Gastrocnemius medialis (tissue), 4 donors: Measurements from ENCODE around the gene TRAM2. TPM values are rescaled to one million over a fixed set of nuclear protein-coding genes. Genes with fewer than 3 reads are reported as not detected.

ENCODE experiments used
- ATAC-seq, 2 donors: fragments of 150-250 bp; one replicate each; pipeline ENCODE4 v1.9.1; 2016
- DNase-seq, 2 donors: peaks; one replicate each; pipeline ENCODE4 v3.0.0-alpha.2; 2019
- H3K27ac ChIP-seq, 4 donors: fragments of 200-600 bp; sonication (generic); 1 replicate in 1 of 4; 2 replicates in 3 of 4; pipeline ENCODE4 v1.5.1; 2016 to 2018; ENCODE audit warnings: mild to moderate bottlenecking in 2 of 4, moderate library complexity in 1 of 4
- H3K27me3 ChIP-seq, 3 donors: fragments of 200-600 bp; sonication (generic) in 2 of 3; 1 replicate in 1 of 3; 2 replicates in 2 of 3; pipeline versions ENCODE4 v1.5.1 to v1.6.0; 2016 to 2019; ENCODE audit warnings: mild to moderate bottlenecking in 1 of 3, moderate library complexity in 1 of 3
- H3K36me3 ChIP-seq, 2 donors: fragments of 200-600 bp; sonication (generic) in 1 of 2; one replicate each; pipeline ENCODE4 v1.5.1; 2017 to 2018
- H3K4me1 ChIP-seq, 2 donors: fragments of 200-600 bp; sonication (generic) in 1 of 2; one replicate each; pipeline ENCODE4 v1.5.1; 2016 to 2017; ENCODE audit warnings: mild to moderate bottlenecking in 2 of 2
- H3K4me3 ChIP-seq, 4 donors: fragments of 200-600 bp; sonication (generic) in 3 of 4; 1 replicate in 1 of 4; 2 replicates in 3 of 4; pipeline ENCODE4 v1.5.1; 2016 to 2019; ENCODE audit warnings: mild to moderate bottlenecking in 2 of 4
- H3K9me3 ChIP-seq, 3 donors: fragments of 200-600 bp; sonication (generic) in 2 of 3; 1 replicate in 1 of 3; 2 replicates in 2 of 3; pipeline ENCODE4 v1.5.1; 2016 to 2019
- CTCF ChIP-seq, 5 experiments: fragments of 450-650 bp in 3 of 5; fragments of 200-600 bp in 2 of 5; sonication (generic) in 2 of 5; IDR thresholded peaks in 4 of 5; conservative IDR thresholded peaks in 1 of 5; 1 replicate in 4 of 5; 2 replicates in 1 of 5; pipeline ENCODE4 v1.5.1; 2016 to 2019; ENCODE audit warnings: antibody characterized with exemption in 5 of 5, mild to moderate bottlenecking in 3 of 5, moderate library complexity in 3 of 5
- POLR2A ChIP-seq, 2 donors: fragments of 450-650 bp; IDR thresholded peaks; one replicate each; pipeline ENCODE4 v1.6.1; 2017; ENCODE audit warnings: antibody characterized with exemption in 2 of 2, mild to moderate bottlenecking in 2 of 2, moderate library complexity in 2 of 2
- in situ Hi-C, 4 donors: fragments of 200-750 bp; cut with MboI; loops; one replicate each; pipeline versions ENCODE4 v1.15.0 to v1.8.0; 2017; ENCODE audit warnings: low sequenced_read_pairs in 4 of 4
- intact Hi-C: fragments of 100-400 bp; cut with DNase I; formaldehyde crosslinking; loops from one replicate; pipeline ENCODE4 v1.15.1; 2023; ENCODE audit warnings: low total_unique reads
- total RNA-seq, 4 donors: library from RNA; depleted of rRNA; stranded (reverse); fragments of >200 nt; gene quantifications; one replicate each; pipeline versions ENCODE4 v1.1.0 to v1.2.3, GENCODE V29; 2016

TRAM2 gene
- total RNA-seq, 4 donors from 2014 or later = 2.4 to 4.5 (median 3.6) TPM

- no peak for DNase-seq
- Histone ChIP-seq H3K27ac (no peak overlapping the region), H3K9me3 (no peaks in the 10 kb centered on the region), H3K27me3 (no peaks in the 10 kb centered on the region), H3K4me1 (peaks cover 24 to 31% of the 10 kb centered on the region in 2 donors), H3K4me3 (no peak overlapping the region), H3K36me3 (no peaks in the 10 kb centered on the region)
- ATAC-seq = no peak
- TF ChIP-seq CTCF (IDR thresholded peaks at IDR 0.05 in 4 of 5, conservative IDR thresholded peaks at IDR 0.05 in 1 of 5) (no peak), POLR2A (IDR thresholded peaks at IDR 0.05) (no peak)
- intact Hi-C loops (no loop called here), in situ Hi-C loops (loop anchor here (5.0 to 25.0 kb wide), 3 partner anchors 74 to 91 kb away; partner anchors contain the start of genes EFHC1 (in 1 of the 4) and TRAM2 (in 1 of the 4))
These were observed 80.2 kb downstream of the TRAM2 start for GRCh38 chr6:52496631-52497030.

GRCh38 chr6:52495922-52496321 is 80.9 kb downstream of the TRAM2 start:
- intact Hi-C loops = no loop called here
- no peaks in the 10 kb centered on the region for H3K27me3 ChIP-seq
- TF ChIP-seq POLR2A (IDR thresholded peaks at IDR 0.05) (no peak), CTCF (IDR thresholded peaks at IDR 0.05 in 4 of 5, conservative IDR thresholded peaks at IDR 0.05 in 1 of 5) (no peak)
- no peak for ATAC-seq
- DNase-seq = no peak
- H3K4me3 ChIP-seq = no peak overlapping the region
- no peaks in the 10 kb centered on the region for H3K9me3 ChIP-seq
- peaks cover 24 to 29% of the 10 kb centered on the region in 2 donors for H3K4me1 ChIP-seq
- in situ Hi-C loops = loop anchor here (5.0 to 25.0 kb wide), 3 partner anchors 74 to 91 kb away; partner anchors contain the start of genes EFHC1 (in 1 of the 4) and TRAM2 (in 1 of the 4)
- H3K36me3 ChIP-seq = no peaks in the 10 kb centered on the region
- no peak overlapping the region for H3K27ac ChIP-seq

GRCh38 chr6:52494298-52495072 is 82.4 kb downstream of the TRAM2 start:
- no peaks in the 10 kb centered on the region for H3K27me3 ChIP-seq
- intact Hi-C loops (no loop called here), in situ Hi-C loops (loop anchor here (5.0 to 25.0 kb wide), 3 partner anchors 72 to 93 kb away; partner anchors contain the start of genes EFHC1 (in 1 of the 4) and TRAM2 (in 1 of the 4))
- H3K9me3 ChIP-seq = no peaks in the 10 kb centered on the region
- ATAC-seq (no peak), DNase-seq (no peak)
- TF ChIP-seq CTCF (IDR thresholded peaks at IDR 0.05 in 4 of 5, conservative IDR thresholded peaks at IDR 0.05 in 1 of 5) (no peak), POLR2A (IDR thresholded peaks at IDR 0.05) (no peak)
- no peaks in the 10 kb centered on the region for H3K36me3 ChIP-seq
- no peak overlapping the region for H3K4me3 ChIP-seq
- no peak overlapping the region for H3K27ac ChIP-seq
- H3K4me1 ChIP-seq = peaks cover 11 to 14% of the 10 kb centered on the region in 2 donors

- H3K4me3 ChIP-seq = no peak overlapping the region
- H3K9me3 ChIP-seq = no peaks in the 10 kb centered on the region
- no peaks in the 10 kb centered on the region for H3K27me3 ChIP-seq
- intact Hi-C loops (no loop called here), in situ Hi-C loops (loop anchor here in 3 of 4 donors (10.0 to 25.0 kb wide), 2 partner anchors 79 to 94 kb away; partner anchors contain the start of gene TRAM2 (in 1 of the 3))
- no peaks in the 10 kb centered on the region for H3K36me3 ChIP-seq
- no peak overlapping the region for H3K27ac ChIP-seq
- DNase-seq = no peak
- TF ChIP-seq CTCF (IDR thresholded peaks at IDR 0.05 in 4 of 5, conservative IDR thresholded peaks at IDR 0.05 in 1 of 5) (no peak), POLR2A (IDR thresholded peaks at IDR 0.05) (no peak)
- peaks cover 2 to 11% of the 10 kb centered on the region in 2 donors for H3K4me1 ChIP-seq
- no peak for ATAC-seq
These were observed 83.2 kb downstream of the TRAM2 start for GRCh38 chr6:52493669-52494068.
